Adipocyte (in vitro differentiated cells): ENCODE data around the gene POLD4.
"Not testable (repeated sequence)": the region's sequence is repeated elsewhere in the genome, so short reads cannot be mapped to it uniquely, and the experiment has no call there.

Source experiments
- DNase-seq: peaks from one replicate; pipeline ENCODE4 v3.0.0-alpha.2; 2015; ENCODE audit warnings: low read depth
- H3K27me3 ChIP-seq: replicated peaks from 2 replicates; pipeline ENCODE4 v1.7.0; 2013; ENCODE audit warnings: mild to moderate bottlenecking, low read length, moderate library complexity; ENCODE audit not compliant: control insufficient read depth, insufficient read depth
- H3K36me3 ChIP-seq: 2 replicates; pipeline ENCODE4 v1.7.0; 2013; ENCODE audit warnings: low read length, mild to moderate bottlenecking, moderate library complexity; ENCODE audit not compliant: control insufficient read depth, insufficient read depth, severe bottlenecking
- H3K4me1 ChIP-seq: 2 replicates; pipeline ENCODE4 v1.7.0; 2013; ENCODE audit warnings: mild to moderate bottlenecking, low read length, moderate library complexity; ENCODE audit not compliant: control insufficient read depth, insufficient read depth
- H3K4me3 ChIP-seq: 2 replicates; pipeline ENCODE4 v1.7.0; 2013; ENCODE audit warnings: mild to moderate bottlenecking, low read length, moderate library complexity
- H3K9ac ChIP-seq: 2 replicates; pipeline ENCODE4 v1.7.0; 2013; ENCODE audit warnings: mild to moderate bottlenecking, low read length, moderate library complexity
- H3K9me3 ChIP-seq: 2 replicates; pipeline ENCODE4 v1.7.0; 2013; ENCODE audit warnings: mild to moderate bottlenecking, low read length, moderate library complexity; ENCODE audit not compliant: control insufficient read depth

Gene POLD4

GRCh38 chr11:67353317-67354074 is at the start of gene POLD4:
TSS of gene POLD4 (minus strand) at chr11:67353546. CDS start at chr11:67353399, 147 bp downstream.
- Histone ChIP-seq H3K9ac (peak within 1 kb of the TSS; percentile 98), H3K36me3 (no peaks in the 10 kb centered on the region), H3K27me3 (no peaks in the 10 kb centered on the region), H3K4me3 (peak within 1 kb of the TSS; percentile 93), H3K4me1 (peaks cover 75% of the 10 kb centered on the region), H3K9me3 (no peaks in the 10 kb centered on the region)
- peak; percentile 98 for DNase-seq

GRCh38 chr11:67403085-67403484 is 49.7 kb upstream of the POLD4 start:
- DNase-seq, H3K4me3 ChIP-seq, H3K9ac ChIP-seq, H3K9me3 ChIP-seq: not testable (repeated sequence)
- H3K4me1 ChIP-seq = peaks cover 14% of the 10 kb centered on the region
- peaks cover 14% of the 10 kb centered on the region for H3K36me3 ChIP-seq
- peaks cover 13% of the 10 kb centered on the region for H3K27me3 ChIP-seq

GRCh38 chr11:67402192-67402839 is 49.0 kb upstream of the POLD4 start:
- Histone ChIP-seq H3K4me1 (peaks cover 14% of the 10 kb centered on the region), H3K9ac (peak overlapping the region; percentile 85), H3K36me3 (peaks cover 22% of the 10 kb centered on the region), H3K4me3 (peak overlapping the region; percentile 74)
- H3K9me3 ChIP-seq, DNase-seq, H3K27me3 ChIP-seq: not testable (repeated sequence)

GRCh38 chr11:67401495-67402191 is 48.3 kb upstream of the POLD4 start, which contains the start of gene PPP1CA:
TSS of gene PPP1CA (minus strand) at chr11:67401858. CDS start at chr11:67401782, 76 bp downstream.
- Histone ChIP-seq H3K36me3 (peaks cover 25% of the 10 kb centered on the region), H3K4me3 (peak within 1 kb of the TSS; percentile 92), H3K9ac (peak within 1 kb of the TSS; percentile 97), H3K9me3 (no peaks in the 10 kb centered on the region), H3K27me3 (no peaks in the 10 kb centered on the region), H3K4me1 (peaks cover 14% of the 10 kb centered on the region)
- peak; percentile 96 for DNase-seq

GRCh38 chr11:67400942-67401494 is 47.7 kb upstream of the POLD4 start:
- H3K4me3 ChIP-seq = peak overlapping the region; percentile 92
- no peaks in the 10 kb centered on the region for H3K27me3 ChIP-seq
- H3K9ac ChIP-seq = peak overlapping the region; percentile 97
- peaks cover 14% of the 10 kb centered on the region for H3K4me1 ChIP-seq
- H3K36me3 ChIP-seq = peaks cover 29% of the 10 kb centered on the region
- peak; percentile 49 for DNase-seq
- no peaks in the 10 kb centered on the region for H3K9me3 ChIP-seq

- H3K27me3 ChIP-seq = no peaks in the 10 kb centered on the region
- H3K4me1 ChIP-seq = peaks cover 14% of the 10 kb centered on the region
- peak overlapping the region; percentile 92 for H3K4me3 ChIP-seq
- no peak for DNase-seq
- H3K9ac ChIP-seq = peak overlapping the region; percentile 97
- H3K9me3 ChIP-seq = no peaks in the 10 kb centered on the region
- H3K36me3 ChIP-seq = peaks cover 29% of the 10 kb centered on the region
Measured at GRCh38 chr11:67400251-67400941, 47.0 kb upstream of the POLD4 start.

GRCh38 chr11:67398661-67399563 is 45.6 kb upstream of the POLD4 start:
- DNase-seq = no peak

GRCh38 chr11:67397986-67398660 is 44.8 kb upstream of the POLD4 start:
- Histone ChIP-seq H3K4me3 (no peak overlapping the region), H3K9ac (no peak overlapping the region), H3K36me3 (peaks cover 29% of the 10 kb centered on the region), H3K4me1 (peaks cover 14% of the 10 kb centered on the region), H3K9me3 (no peaks in the 10 kb centered on the region), H3K27me3 (no peaks in the 10 kb centered on the region)
- DNase-seq = no peak

More at GRCh38 chr11:67398661-67399563, 45.6 kb upstream of the POLD4 start:
- H3K36me3 ChIP-seq = peaks cover 29% of the 10 kb centered on the region
- peaks cover 14% of the 10 kb centered on the region for H3K4me1 ChIP-seq
- H3K9me3 ChIP-seq = no peaks in the 10 kb centered on the region
- no peaks in the 10 kb centered on the region for H3K27me3 ChIP-seq
- no peak overlapping the region for H3K4me3 ChIP-seq
- H3K9ac ChIP-seq = no peak overlapping the region

- no peaks in the 10 kb centered on the region for H3K27me3 ChIP-seq
- H3K4me3 ChIP-seq = no peak overlapping the region
- no peak for DNase-seq
- no peaks in the 10 kb centered on the region for H3K9me3 ChIP-seq
- H3K36me3 ChIP-seq = peaks cover 29% of the 10 kb centered on the region
- no peak overlapping the region for H3K9ac ChIP-seq
- peaks cover 17% of the 10 kb centered on the region for H3K4me1 ChIP-seq
Measured at GRCh38 chr11:67397536-67397935, 44.2 kb upstream of the POLD4 start.
